AG10803 (cell line): ENCODE results near the gene TBCEL.

Experiments used
- DNase-seq: peaks from one replicate; pipeline ENCODE4 v3.0.0; 2010; ENCODE audit warnings: low read depth
- H3K4me3 ChIP-seq: 2 replicates; pipeline ENCODE4 v1.5.1; 2011; ENCODE audit warnings: mild to moderate bottlenecking, low read length, control low read depth
- TF ChIP-seq, protein P1 (sequence below): conservative IDR thresholded peaks from 2 replicates; pipeline ENCODE4 v1.5.1; 2011; ENCODE audit warnings: mild to moderate bottlenecking, low read length, control low read depth, inconsistent platforms

Gene TBCEL

DNA sequence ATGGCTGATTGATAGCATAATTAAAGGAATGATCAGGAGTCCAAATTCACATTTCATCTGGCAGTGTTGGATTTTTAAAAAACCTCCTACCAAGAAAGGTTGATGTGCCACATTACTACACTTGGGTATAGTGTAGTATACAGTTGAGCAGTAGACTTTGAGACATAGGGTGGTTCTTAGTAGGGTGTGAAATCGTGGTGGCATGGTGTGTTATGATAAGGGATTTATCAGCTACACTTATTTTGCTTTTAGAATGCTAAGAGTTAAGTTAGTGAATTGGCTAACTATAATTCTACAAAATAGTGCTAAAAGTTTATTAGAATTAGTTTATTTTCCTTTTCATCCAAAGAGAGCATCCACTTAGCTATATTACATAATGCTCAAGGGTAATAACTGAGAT lies 13.1 kb downstream of the TBCEL start:
- DNase-seq: no peak
- TF ChIP-seq, protein P1, sequence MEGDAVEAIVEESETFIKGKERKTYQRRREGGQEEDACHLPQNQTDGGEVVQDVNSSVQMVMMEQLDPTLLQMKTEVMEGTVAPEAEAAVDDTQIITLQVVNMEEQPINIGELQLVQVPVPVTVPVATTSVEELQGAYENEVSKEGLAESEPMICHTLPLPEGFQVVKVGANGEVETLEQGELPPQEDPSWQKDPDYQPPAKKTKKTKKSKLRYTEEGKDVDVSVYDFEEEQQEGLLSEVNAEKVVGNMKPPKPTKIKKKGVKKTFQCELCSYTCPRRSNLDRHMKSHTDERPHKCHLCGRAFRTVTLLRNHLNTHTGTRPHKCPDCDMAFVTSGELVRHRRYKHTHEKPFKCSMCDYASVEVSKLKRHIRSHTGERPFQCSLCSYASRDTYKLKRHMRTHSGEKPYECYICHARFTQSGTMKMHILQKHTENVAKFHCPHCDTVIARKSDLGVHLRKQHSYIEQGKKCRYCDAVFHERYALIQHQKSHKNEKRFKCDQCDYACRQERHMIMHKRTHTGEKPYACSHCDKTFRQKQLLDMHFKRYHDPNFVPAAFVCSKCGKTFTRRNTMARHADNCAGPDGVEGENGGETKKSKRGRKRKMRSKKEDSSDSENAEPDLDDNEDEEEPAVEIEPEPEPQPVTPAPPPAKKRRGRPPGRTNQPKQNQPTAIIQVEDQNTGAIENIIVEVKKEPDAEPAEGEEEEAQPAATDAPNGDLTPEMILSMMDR: no peak

DNA sequence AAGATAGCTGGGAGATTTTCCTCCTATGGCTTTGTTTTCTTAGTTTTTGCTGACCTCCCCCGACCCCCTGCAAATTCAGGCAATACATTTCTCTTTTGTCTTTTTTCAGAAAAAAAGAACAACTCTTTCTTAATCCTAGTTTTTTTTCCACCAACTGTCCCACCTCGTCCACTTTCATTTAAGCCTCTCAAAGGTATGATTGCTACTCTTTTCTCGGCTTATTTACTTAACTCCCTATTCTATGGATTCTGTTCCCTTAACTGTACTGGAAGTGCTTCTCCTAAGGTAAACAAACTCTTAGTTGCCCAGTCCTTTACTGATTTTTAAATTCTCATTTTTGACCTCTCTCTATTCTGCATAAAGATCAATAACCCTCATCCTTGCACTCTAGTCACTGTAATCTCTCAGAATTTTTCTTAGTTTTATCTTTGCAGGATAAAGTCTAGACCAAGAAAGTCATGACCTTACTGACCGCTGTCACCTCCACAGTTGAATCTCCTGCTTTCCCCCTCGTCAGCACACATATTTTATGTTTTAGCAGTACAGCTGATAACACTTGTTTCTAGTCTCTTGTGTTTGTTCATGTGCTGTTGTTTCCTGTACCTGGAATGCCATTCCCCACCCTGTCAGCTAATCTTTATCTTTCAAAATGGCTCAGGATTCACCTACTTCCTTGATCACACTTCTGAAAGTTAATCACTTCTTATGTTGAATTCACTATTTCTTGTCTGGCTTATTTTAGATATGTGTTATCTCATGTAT lies 14.9 kb downstream of the TBCEL start:
- TF ChIP-seq, protein P1: no peak
- no peak for DNase-seq
- H3K4me3 ChIP-seq: no peak overlapping the region

More for the DNA sequence above, 13.1 kb downstream of the TBCEL start:
- H3K4me3 ChIP-seq: no peak overlapping the region

DNA sequence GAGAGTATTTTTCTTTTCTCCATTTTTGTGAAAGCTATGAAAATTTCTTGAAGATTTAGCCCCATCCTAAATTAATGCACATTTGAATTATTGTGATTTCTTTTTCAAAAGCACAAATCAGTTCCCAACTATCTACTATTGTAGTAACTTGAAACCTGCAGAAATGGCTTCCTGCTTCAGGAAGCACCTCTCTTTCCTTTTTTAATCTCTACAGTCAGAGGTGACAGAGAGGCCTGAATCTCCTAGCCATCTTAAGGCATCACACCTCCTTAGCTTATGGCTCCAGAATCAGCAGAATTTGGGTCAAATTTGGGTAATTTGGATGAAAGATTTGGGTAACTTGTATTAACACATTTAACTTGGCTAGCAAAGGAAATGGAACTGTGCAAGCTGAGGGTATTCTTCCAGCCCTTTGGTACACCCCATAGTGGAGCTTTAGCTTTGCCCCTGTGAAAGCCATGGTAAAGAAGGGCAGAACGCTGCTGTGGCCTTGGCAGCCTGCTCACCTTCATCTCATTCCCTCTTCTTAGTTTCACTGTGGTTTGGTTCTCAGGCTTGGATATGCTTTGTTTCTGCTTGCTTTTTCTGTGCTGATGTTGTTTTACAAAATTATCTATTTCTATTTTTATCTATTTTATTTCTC lies 16.2 kb downstream of the TBCEL start:
- no peak for DNase-seq
- TF ChIP-seq, protein P1: no peak
- no peak overlapping the region for H3K4me3 ChIP-seq

DNA sequence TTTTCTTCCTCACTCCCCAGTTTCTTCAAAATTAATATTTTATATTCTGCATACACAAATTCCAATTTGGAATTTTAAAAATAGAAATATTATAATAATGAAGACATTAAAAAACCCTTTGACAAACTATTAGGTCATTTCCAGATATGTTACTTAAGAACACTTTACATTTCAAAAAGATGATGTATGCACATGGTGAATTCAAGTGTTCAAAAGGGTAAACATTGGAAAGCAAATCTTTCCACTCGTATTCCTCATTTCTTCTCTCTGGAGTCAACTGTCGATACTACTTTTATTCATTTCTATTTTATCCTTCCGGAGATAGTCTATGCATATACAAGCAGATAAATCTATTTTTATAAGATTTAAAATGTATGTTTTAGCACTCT lies 16.7 kb downstream of the TBCEL start:
- H3K4me3 ChIP-seq: no peak overlapping the region
- TF ChIP-seq, protein P1: no peak
- DNase-seq: no peak

DNA sequence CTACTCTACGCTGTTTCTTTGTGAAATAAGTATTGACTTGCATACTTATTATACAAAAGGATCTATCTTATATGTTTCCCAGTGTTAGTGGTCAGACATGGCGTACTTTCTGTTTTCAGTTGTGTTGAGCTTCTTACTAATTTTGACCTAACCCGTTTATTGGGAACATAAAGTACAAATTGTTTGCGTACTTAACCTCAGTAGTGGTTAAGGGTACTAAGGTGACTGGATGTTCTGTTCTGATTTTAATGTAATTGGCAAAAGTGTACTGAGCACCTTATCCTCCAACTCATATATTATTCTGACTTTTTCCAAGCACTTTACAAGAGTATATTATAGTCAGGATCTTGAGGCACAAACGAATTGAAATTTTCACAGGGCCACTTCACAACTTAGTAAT lies 17.2 kb downstream of the TBCEL start:
- TF ChIP-seq, protein P1: no peak
- DNase-seq: no peak
- H3K4me3 ChIP-seq: no peak overlapping the region

DNA sequence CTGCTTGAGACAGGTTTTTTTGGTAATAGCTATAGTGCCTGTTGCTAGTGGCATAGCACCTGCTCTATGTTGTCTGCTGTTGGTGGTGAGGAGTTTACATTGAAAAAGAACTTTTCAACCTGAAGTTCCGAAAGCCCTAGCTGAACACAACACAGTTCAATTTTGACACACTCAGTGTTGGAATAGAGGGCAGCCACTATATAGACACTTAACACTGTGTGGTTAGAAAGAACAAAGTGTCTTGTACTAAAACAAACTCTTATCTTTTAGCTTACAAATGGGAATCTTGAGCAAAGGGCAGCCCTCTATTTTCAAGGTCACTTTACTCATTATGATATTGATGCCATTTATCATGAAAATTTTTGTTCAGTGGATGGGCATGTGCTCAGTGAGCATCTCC lies 18.4 kb downstream of the TBCEL start:
- no peak for DNase-seq
- H3K4me3 ChIP-seq: no peak overlapping the region
- TF ChIP-seq, protein P1: no peak

DNA sequence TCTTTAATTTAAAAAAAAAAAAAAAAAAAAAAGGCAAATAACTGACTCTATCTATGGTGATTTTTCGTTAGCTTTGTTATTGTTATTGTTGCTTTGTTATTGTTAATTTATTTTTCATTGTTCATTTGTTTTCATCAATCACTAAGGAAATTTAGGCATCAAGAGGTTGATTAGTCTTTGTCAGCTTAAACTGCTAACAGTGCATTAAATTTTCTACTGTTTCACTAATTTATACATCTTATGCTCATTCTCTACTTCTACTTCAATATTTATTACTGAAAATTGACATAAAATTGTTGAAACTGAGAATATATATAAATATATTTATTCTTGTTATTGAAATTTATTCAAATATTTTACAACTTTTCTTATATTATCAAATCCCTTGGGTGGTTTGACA lies 24.0 kb downstream of the TBCEL start:
- DNase-seq: no peak
- TF ChIP-seq, protein P1: no peak
- no peak overlapping the region for H3K4me3 ChIP-seq
